Naive B cell (primary cell): ENCODE results near the gene ARL6IP1. TPM values are rescaled to one million over a fixed set of nuclear protein-coding genes. Genes with fewer than 3 reads are reported as not detected.
A peak's percentile ranks its signal among the peaks of the same experiment; 100 is the strongest.

ENCODE experiments used
- ATAC-seq, 2 donors: fragments of 150-1000 bp; cut with Tn5 transposase; 2 replicates each; pipeline ENCODE4 v1.10.0; 2021; ENCODE audit warnings: low read depth in 2 of 2, mild to moderate bottlenecking in 2 of 2, moderate library complexity in 2 of 2
- DNase-seq: peaks from one replicate; pipeline ENCODE4 v3.0.0; 2022
- H3K27ac Mint-ChIP-seq, 6 donors: one replicate each; pipeline ENCODE4 v1.8.0; 2020 to 2022; ENCODE audit warnings: mild to moderate bottlenecking in 6 of 6, mixed read lengths in 6 of 6, moderate library complexity in 5 of 6, inconsistent platforms in 2 of 6
- H3K27me3 Mint-ChIP-seq, 3 donors: one replicate each; pipeline ENCODE4 v1.8.0; 2021 to 2022; ENCODE audit warnings: mixed read lengths in 3 of 3, mild to moderate bottlenecking in 1 of 3
- H3K36me3 Mint-ChIP-seq, 2 donors: one replicate each; pipeline ENCODE4 v1.8.0; 2020 to 2022; ENCODE audit warnings: mixed read lengths in 2 of 2, inconsistent platforms in 1 of 2, mild to moderate bottlenecking in 1 of 2
- H3K4me1 Mint-ChIP-seq, 3 donors: one replicate each; pipeline ENCODE4 v1.8.0; 2020 to 2022; ENCODE audit warnings: mixed read lengths in 3 of 3, inconsistent platforms in 1 of 3, mild to moderate bottlenecking in 1 of 3, moderate library complexity in 1 of 3
- H3K4me3 Mint-ChIP-seq, 8 donors: one replicate each; pipeline ENCODE4 v1.8.0; 2020 to 2022; ENCODE audit warnings: mild to moderate bottlenecking in 8 of 8, mixed read lengths in 8 of 8, moderate library complexity in 8 of 8, inconsistent platforms in 2 of 8
- H3K9me3 Mint-ChIP-seq, 7 donors: one replicate each; pipeline ENCODE4 v1.8.0; 2020 to 2022; ENCODE audit warnings: mixed read lengths in 7 of 7, mild to moderate bottlenecking in 5 of 7, inconsistent platforms in 2 of 7, moderate library complexity in 1 of 7
- polyA plus RNA-seq, 6 donors: library from polyadenylated mRNA; unstranded; fragments of 300-500 nt; fragmentation: Illumina TruSeq; gene quantifications; one replicate each; pipeline ENCODE4 v1.2.3, GENCODE V29; 2021; ENCODE audit warnings: low read depth in 6 of 6

Gene ARL6IP1
- polyA plus RNA-seq, 6 donors from 2014 or later: 182 to 283 (median 211) TPM

- Mint-ChIP-seq H3K9me3 (no peaks in the 10 kb centered on the region), H3K36me3 (peaks cover 19 to 28% of the 10 kb centered on the region in 2 donors), H3K27me3 (no peaks in the 10 kb centered on the region), H3K4me1 (no peaks in the 10 kb centered on the region), H3K27ac (no peak overlapping the region), H3K4me3 (no peak overlapping the region)
- ATAC-seq (no peak), DNase-seq (no peak)
Observed at GRCh38 chr16:18811925-18812324, 10.6 kb upstream of the ARL6IP1 start.

GRCh38 chr16:18809165-18809564 is 7.8 kb upstream of the ARL6IP1 start:
- H3K4me1 Mint-ChIP-seq: peaks cover 0 to 4% (median 0%) of the 10 kb centered on the region in 3 donors
- peaks cover 19 to 32% of the 10 kb centered on the region in 2 donors for H3K36me3 Mint-ChIP-seq
- peak overlapping the region in 1 of 6 donors; percentile 79 for H3K27ac Mint-ChIP-seq
- DNase-seq (no peak), ATAC-seq (no peak)
- H3K4me3 Mint-ChIP-seq: no peak overlapping the region
- H3K27me3 Mint-ChIP-seq: no peaks in the 10 kb centered on the region
- no peaks in the 10 kb centered on the region for H3K9me3 Mint-ChIP-seq

- no peak for ATAC-seq
- Mint-ChIP-seq H3K4me1 (peaks cover 15 to 30% (median 18%) of the 10 kb centered on the region in 3 donors), H3K4me3 (no peak overlapping the region), H3K9me3 (no peaks in the 10 kb centered on the region), H3K27me3 (no peaks in the 10 kb centered on the region), H3K36me3 (peaks cover 19 to 21% of the 10 kb centered on the region in 2 donors), H3K27ac (no peak overlapping the region)
- no peak for DNase-seq
Observed at GRCh38 chr16:18805257-18805773, 4.0 kb upstream of the ARL6IP1 start.

- H3K27ac Mint-ChIP-seq: peak overlapping the region in 1 of 6 donors; percentile 4
- ATAC-seq (no peak), DNase-seq (no peak)
- no peaks in the 10 kb centered on the region for H3K27me3 Mint-ChIP-seq
- no peak overlapping the region for H3K4me3 Mint-ChIP-seq
- H3K4me1 Mint-ChIP-seq: peaks cover 23 to 38% (median 26%) of the 10 kb centered on the region in 3 donors
- no peaks in the 10 kb centered on the region for H3K9me3 Mint-ChIP-seq
- H3K36me3 Mint-ChIP-seq: peaks cover 12 to 16% of the 10 kb centered on the region in 2 donors
Observed at GRCh38 chr16:18804540-18804939, 3.2 kb upstream of the ARL6IP1 start.

- Mint-ChIP-seq H3K27me3 (no peaks in the 10 kb centered on the region), H3K27ac (peak overlapping the region; percentile 4 to 86 (median 25)), H3K4me1 (peaks cover 27 to 44% (median 27%) of the 10 kb centered on the region in 3 donors), H3K9me3 (no peaks in the 10 kb centered on the region), H3K4me3 (peak overlapping the region in 2 of 8 donors; percentile 47 to 53), H3K36me3 (peaks cover 6 to 13% of the 10 kb centered on the region in 2 donors)
- no peak for ATAC-seq
- DNase-seq: no peak
Observed at GRCh38 chr16:18803569-18804462, 2.5 kb upstream of the ARL6IP1 start.

GRCh38 chr16:18802767-18803343 is 1.5 kb upstream of the ARL6IP1 start:
- no peaks in the 10 kb centered on the region for H3K9me3 Mint-ChIP-seq
- ATAC-seq (no peak), DNase-seq (no peak)
- H3K27ac Mint-ChIP-seq: peak overlapping the region in 3 of 6 donors; percentile 28 to 86 (median 42)
- H3K4me1 Mint-ChIP-seq: peaks cover 27 to 47% (median 27%) of the 10 kb centered on the region in 3 donors
- H3K4me3 Mint-ChIP-seq: peak overlapping the region in 7 of 8 donors; percentile 80 to 99 (median 97)
- H3K36me3 Mint-ChIP-seq: peaks cover 0 to 7% of the 10 kb centered on the region in 2 donors
- no peaks in the 10 kb centered on the region for H3K27me3 Mint-ChIP-seq

- Mint-ChIP-seq H3K27me3 (no peaks in the 10 kb centered on the region), H3K27ac (peak overlapping the region; percentile 94 to 99 (median 98)), H3K36me3 (no peaks in the 10 kb centered on the region), H3K9me3 (no peaks in the 10 kb centered on the region), H3K4me1 (peaks cover 27 to 47% (median 27%) of the 10 kb centered on the region in 3 donors), H3K4me3 (peak overlapping the region; percentile 80 to 99 (median 98))
- ATAC-seq: no peak
- no peak for DNase-seq
Observed at GRCh38 chr16:18800775-18801144, 589 bp downstream of the ARL6IP1 start.

GRCh38 chr16:18800293-18800692 is 1.1 kb downstream of the ARL6IP1 start:
- Mint-ChIP-seq H3K9me3 (no peaks in the 10 kb centered on the region), H3K36me3 (no peaks in the 10 kb centered on the region), H3K4me3 (peak overlapping the region; percentile 80 to 99 (median 98)), H3K4me1 (peaks cover 27 to 47% (median 27%) of the 10 kb centered on the region in 3 donors), H3K27ac (peak overlapping the region; percentile 94 to 99 (median 98)), H3K27me3 (no peaks in the 10 kb centered on the region)
- no peak for ATAC-seq
- DNase-seq: no peak

GRCh38 chr16:18799500-18799899 is 1.8 kb downstream of the ARL6IP1 start:
- peaks cover 27 to 47% (median 27%) of the 10 kb centered on the region in 3 donors for H3K4me1 Mint-ChIP-seq
- no peaks in the 10 kb centered on the region for H3K36me3 Mint-ChIP-seq
- ATAC-seq (no peak), DNase-seq (no peak)
- peak overlapping the region; percentile 35 to 99 (median 96) for H3K4me3 Mint-ChIP-seq
- H3K27me3 Mint-ChIP-seq: no peaks in the 10 kb centered on the region
- peak overlapping the region in 1 of 6 donors; percentile 33 for H3K27ac Mint-ChIP-seq
- H3K9me3 Mint-ChIP-seq: no peaks in the 10 kb centered on the region

- H3K4me1 Mint-ChIP-seq: peaks cover 21 to 41% (median 23%) of the 10 kb centered on the region in 3 donors
- H3K36me3 Mint-ChIP-seq: peaks cover 5 to 6% of the 10 kb centered on the region in 2 donors
- peak overlapping the region in 2 of 8 donors; percentile 38 to 59 for H3K4me3 Mint-ChIP-seq
- H3K9me3 Mint-ChIP-seq: no peaks in the 10 kb centered on the region
- H3K27ac Mint-ChIP-seq: no peak overlapping the region
- no peak for ATAC-seq
- no peaks in the 10 kb centered on the region for H3K27me3 Mint-ChIP-seq
- no peak for DNase-seq
Observed at GRCh38 chr16:18797746-18798145, 3.6 kb downstream of the ARL6IP1 start.

- ATAC-seq: no peak
- Mint-ChIP-seq H3K4me3 (peak overlapping the region in 1 of 8 donors; percentile 51), H3K36me3 (peaks cover 8% of the 10 kb centered on the region in 2 donors), H3K4me1 (peaks cover 20 to 32% (median 21%) of the 10 kb centered on the region in 3 donors), H3K27me3 (no peaks in the 10 kb centered on the region), H3K27ac (no peak overlapping the region), H3K9me3 (no peaks in the 10 kb centered on the region)
- no peak for DNase-seq
Observed at GRCh38 chr16:18796377-18796776, 5.0 kb downstream of the ARL6IP1 start.

- H3K4me3 Mint-ChIP-seq: peak overlapping the region in 1 of 8 donors; percentile 93
Observed at GRCh38 chr16:18792836-18793433, 8.4 kb downstream of the ARL6IP1 start.

More at GRCh38 chr16:18792836-18793433, 8.4 kb downstream of the ARL6IP1 start:
- peaks cover 0 to 5% (median 0%) of the 10 kb centered on the region in 7 donors for H3K9me3 Mint-ChIP-seq
- H3K36me3 Mint-ChIP-seq: peaks cover 20 to 22% of the 10 kb centered on the region in 2 donors
- DNase-seq (no peak), ATAC-seq (no peak)
- no peaks in the 10 kb centered on the region for H3K27me3 Mint-ChIP-seq
- peaks cover 22 to 32% (median 26%) of the 10 kb centered on the region in 3 donors for H3K4me1 Mint-ChIP-seq
- no peak overlapping the region for H3K27ac Mint-ChIP-seq
